Activated B cell treated with CpG ODN at 0.5 μM for 24 hours (primary cell): Measurements from ENCODE around the gene PAEP. TPM values are rescaled to one million over a fixed set of nuclear protein-coding genes. Genes with fewer than 3 reads are reported as not detected.

ENCODE experiments used
- ATAC-seq: fragments of 200-7000 bp; cut with Tn5 transposase; one replicate; pipeline ENCODE4 v1.10.0; 2021; ENCODE audit warnings: low read depth, mild to moderate bottlenecking, moderate library complexity
- CTCF ChIA-PET: fragments of 350-600 bp; sonication (Branson Sonifier 250); formaldehyde crosslinking; loops from one replicate; lab custom pipeline; 2021; ENCODE audit warnings: antibody characterized with exemption; lab: Charles Lee
- POLR2A ChIA-PET: fragments of 350-600 bp; sonication (Branson Sonifier 250); formaldehyde crosslinking; loops from one replicate; lab custom pipeline; 2021; ENCODE audit warnings: antibody characterized with exemption; lab: Charles Lee
- DNase-seq: peaks from one replicate; pipeline ENCODE4 v3.0.0; 2022
- H3K27ac Mint-ChIP-seq: one replicate; pipeline ENCODE4 v1.8.0; 2020; ENCODE audit warnings: mixed read lengths
- H3K27me3 Mint-ChIP-seq: one replicate; pipeline ENCODE4 v1.8.0; 2021; ENCODE audit warnings: mixed read lengths
- H3K36me3 Mint-ChIP-seq: one replicate; pipeline ENCODE4 v1.8.0; 2021; ENCODE audit warnings: low read depth, mixed read lengths
- H3K4me1 Mint-ChIP-seq: one replicate; pipeline ENCODE4 v1.8.0; 2021; ENCODE audit warnings: mixed read lengths
- H3K4me3 Mint-ChIP-seq: one replicate; pipeline ENCODE4 v1.8.0; 2020; ENCODE audit warnings: mild to moderate bottlenecking, mixed read lengths
- H3K9me3 Mint-ChIP-seq: one replicate; pipeline ENCODE4 v1.8.0; 2020; ENCODE audit warnings: mixed read lengths
- intact Hi-C: fragments of 100-400 bp; cut with micrococcal nuclease; formaldehyde crosslinking; loops from one replicate; pipeline ENCODE4 v1.15.1; 2024
- total RNA-seq: library from RNA; stranded (reverse); gene quantifications from 2 replicates; pipeline ENCODE4 v1.2.3, GENCODE V29; 2022
- TF ChIP-seq, protein P1 (sequence below): fragments of 200-600 bp; IDR thresholded peaks from one replicate; pipeline ENCODE4 v1.8.0; 2022; ENCODE audit warnings: antibody characterized with exemption, mild to moderate bottlenecking

The PAEP gene
- total RNA-seq, 1 donor from 2014 or later: not detected

DNA sequence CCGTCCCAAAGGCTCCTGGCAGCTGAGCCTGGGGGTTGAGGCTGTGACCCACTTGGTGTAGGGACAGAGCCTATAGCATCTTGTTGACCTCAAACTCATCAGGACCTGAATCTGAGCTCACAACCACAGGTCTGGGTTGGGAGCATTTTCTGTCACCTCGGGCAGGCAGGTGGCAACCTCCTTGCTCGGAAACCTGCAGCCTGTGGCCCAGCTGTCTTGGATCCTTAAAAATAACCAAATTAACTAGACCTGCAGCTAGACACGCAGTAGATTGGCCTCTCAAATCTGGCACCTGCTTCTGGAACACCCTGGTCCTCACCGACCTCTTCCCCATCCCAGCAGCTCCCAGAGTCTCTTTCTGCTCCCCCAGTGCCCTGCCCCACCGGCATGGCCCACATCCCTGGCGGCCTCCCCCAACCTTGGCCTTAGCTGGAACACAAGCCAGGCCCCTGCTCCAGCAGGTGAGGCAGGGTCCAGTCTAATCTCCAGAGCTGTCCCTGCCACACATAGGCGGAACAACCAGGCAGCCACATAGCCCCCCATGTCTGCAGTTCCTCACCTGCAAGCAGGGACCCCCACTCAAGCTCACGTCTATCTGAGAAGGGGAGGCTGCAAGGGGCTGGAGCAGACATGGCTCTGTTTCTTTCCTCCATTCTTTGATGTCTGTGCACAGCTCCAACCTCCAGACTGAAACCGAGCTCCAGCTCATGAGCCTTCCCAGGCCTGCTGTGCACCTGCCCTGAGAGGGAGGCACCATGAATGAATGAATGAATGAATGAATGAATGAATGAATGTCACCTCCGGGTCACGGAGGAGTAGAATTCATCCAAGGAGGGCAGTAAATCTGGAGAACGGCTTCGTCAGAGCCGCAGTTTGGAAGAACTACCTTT, 28.3 kb downstream of the PAEP start:
- ChIA-PET CTCF (no interaction called here), POLR2A (no interaction called here)
- TF ChIP-seq, protein P1, sequence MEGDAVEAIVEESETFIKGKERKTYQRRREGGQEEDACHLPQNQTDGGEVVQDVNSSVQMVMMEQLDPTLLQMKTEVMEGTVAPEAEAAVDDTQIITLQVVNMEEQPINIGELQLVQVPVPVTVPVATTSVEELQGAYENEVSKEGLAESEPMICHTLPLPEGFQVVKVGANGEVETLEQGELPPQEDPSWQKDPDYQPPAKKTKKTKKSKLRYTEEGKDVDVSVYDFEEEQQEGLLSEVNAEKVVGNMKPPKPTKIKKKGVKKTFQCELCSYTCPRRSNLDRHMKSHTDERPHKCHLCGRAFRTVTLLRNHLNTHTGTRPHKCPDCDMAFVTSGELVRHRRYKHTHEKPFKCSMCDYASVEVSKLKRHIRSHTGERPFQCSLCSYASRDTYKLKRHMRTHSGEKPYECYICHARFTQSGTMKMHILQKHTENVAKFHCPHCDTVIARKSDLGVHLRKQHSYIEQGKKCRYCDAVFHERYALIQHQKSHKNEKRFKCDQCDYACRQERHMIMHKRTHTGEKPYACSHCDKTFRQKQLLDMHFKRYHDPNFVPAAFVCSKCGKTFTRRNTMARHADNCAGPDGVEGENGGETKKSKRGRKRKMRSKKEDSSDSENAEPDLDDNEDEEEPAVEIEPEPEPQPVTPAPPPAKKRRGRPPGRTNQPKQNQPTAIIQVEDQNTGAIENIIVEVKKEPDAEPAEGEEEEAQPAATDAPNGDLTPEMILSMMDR: no peak
- H3K4me3 Mint-ChIP-seq: no peak overlapping the region
- intact Hi-C loops: no loop called here
- no peaks in the 10 kb centered on the region for H3K4me1 Mint-ChIP-seq
- ATAC-seq: no peak
- peaks cover 7% of the 10 kb centered on the region for H3K27me3 Mint-ChIP-seq
- no peak for DNase-seq
- H3K36me3 Mint-ChIP-seq: no peaks in the 10 kb centered on the region
- peaks cover under 1% of the 10 kb centered on the region for H3K9me3 Mint-ChIP-seq
- H3K27ac Mint-ChIP-seq: no peak overlapping the region

DNA sequence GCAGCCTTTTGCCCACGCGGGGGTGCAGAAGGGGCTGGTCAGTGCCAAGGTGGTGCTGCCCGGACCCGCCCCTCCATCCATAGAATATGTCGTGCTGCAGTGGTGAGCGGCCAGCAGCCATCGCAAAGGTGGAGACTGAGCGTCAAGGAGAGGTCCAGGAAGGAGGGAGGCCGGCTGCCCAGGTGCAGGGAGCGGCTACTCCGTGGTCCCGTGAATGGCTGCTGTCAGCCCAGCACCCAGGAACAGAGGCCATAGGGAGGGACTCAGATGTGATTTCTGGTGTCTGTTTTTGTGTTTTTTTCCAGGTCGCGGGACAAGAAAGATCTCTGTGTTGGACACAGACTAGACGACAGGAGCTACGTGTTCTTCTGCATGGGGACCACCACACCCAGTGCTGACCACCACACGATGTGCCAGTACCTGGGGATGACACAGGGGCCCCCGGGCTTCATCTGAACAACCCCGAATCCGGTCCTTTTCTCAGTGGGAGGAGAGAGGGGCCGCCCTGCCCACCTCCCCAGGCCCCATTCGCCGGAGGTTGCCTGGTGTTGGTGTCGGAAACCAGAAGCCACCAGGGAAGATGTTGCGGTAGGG, 29.0 kb downstream of the PAEP start:
- Mint-ChIP-seq H3K27ac (no peak overlapping the region), H3K9me3 (peaks cover 2% of the 10 kb centered on the region), H3K4me3 (no peak overlapping the region), H3K27me3 (peaks cover 9% of the 10 kb centered on the region), H3K4me1 (no peaks in the 10 kb centered on the region), H3K36me3 (no peaks in the 10 kb centered on the region)
- no peak for ATAC-seq
- TF ChIP-seq, protein P1: no peak
- DNase-seq: no peak
- intact Hi-C loops: no loop called here
- ChIA-PET POLR2A (no interaction called here), CTCF (no interaction called here)

DNA sequence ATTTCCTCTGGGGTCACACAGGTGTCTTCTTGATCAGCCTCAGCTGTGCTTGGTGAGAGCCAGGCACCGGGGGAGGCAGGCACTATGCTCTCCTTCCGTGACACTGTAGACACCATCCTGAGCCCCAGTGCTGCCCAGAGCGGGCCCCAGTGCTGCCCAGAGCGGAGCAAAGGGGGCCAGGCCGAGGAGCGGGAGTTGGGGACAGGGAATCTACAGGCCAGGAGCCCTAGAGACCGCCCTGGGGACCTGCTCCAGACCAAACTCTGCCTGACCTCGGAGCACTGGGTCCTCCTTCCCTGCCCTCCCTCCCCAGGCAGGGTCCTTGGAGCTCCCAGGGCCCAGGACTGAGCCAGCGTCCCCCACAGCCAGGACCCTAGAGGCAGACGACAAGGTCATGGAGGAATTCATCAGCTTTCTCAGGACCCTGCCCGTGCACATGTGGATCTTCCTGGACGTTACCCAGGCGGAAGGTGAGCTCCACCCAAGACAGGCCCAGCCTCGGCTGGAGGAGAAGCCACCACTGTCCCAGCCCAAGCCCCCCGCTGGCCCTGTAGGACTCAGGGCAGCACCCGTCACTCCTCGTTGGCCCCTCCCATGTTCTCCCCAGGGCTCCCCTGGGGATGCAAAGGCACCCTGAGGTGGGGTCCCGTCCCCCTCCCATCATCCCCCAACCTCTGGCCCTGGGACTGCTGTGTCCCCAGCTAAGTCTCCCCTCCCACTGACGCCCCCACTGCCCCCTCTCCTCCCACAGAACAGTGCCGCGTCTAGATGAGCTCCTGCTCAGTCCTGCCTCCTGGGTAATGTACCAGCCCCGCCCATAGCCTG, 30.2 kb downstream of the PAEP start:
- CTCF ChIA-PET: no interaction called here
- DNase-seq: no peak
- no peak overlapping the region for H3K4me3 Mint-ChIP-seq
- peaks cover 2% of the 10 kb centered on the region for H3K9me3 Mint-ChIP-seq
- H3K36me3 Mint-ChIP-seq: no peaks in the 10 kb centered on the region
- no peaks in the 10 kb centered on the region for H3K4me1 Mint-ChIP-seq
- TF ChIP-seq, protein P1: no peak
- no peak overlapping the region for H3K27ac Mint-ChIP-seq
- H3K27me3 Mint-ChIP-seq: peaks cover 17% of the 10 kb centered on the region
- intact Hi-C loops: no loop called here
- no peak for ATAC-seq
- POLR2A ChIA-PET: no interaction called here

DNA sequence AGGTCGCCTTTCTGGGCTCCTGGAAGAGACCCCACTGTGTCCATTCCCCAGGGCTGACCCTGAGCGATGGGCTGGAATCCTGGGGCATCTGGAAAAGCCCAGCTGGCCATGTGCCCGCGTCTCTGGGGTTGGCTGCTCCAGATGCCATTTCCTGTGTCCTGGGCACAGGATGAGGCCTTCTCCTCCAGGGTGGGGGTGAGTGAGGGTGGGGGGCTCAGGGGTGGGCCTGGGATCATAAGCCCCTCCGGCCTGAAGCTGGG, 30.7 kb downstream of the PAEP start:
- ChIA-PET CTCF (no interaction called here), POLR2A (no interaction called here)
- Mint-ChIP-seq H3K27ac (no peak overlapping the region), H3K4me1 (no peaks in the 10 kb centered on the region), H3K9me3 (peaks cover 2% of the 10 kb centered on the region), H3K36me3 (no peaks in the 10 kb centered on the region), H3K27me3 (peaks cover 17% of the 10 kb centered on the region), H3K4me3 (no peak overlapping the region)
- ATAC-seq (no peak), DNase-seq (no peak)
- intact Hi-C loops: no loop called here
- TF ChIP-seq, protein P1: no peak

DNA sequence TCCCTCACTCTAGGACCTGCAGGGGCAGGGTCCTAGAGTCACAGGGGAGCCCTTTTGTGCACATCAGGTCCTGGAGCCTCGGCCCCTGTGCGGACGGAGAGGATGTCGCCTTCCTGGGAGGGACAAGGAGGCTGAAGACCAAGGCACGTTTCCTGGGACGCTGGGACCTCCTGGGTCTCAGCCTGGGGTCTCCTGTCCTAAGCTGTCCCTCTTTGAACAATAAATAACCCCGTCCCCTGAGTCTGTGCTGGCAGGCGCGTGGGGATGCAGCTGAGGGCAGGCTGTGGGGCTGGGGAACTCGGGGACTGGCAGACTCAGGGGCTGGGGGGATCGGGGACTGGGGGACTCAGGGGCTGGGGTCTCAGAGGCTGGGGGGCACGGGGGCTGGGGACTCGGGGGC, 31.1 kb downstream of the PAEP start:
- H3K36me3 Mint-ChIP-seq: no peaks in the 10 kb centered on the region
- peaks cover 17% of the 10 kb centered on the region for H3K27me3 Mint-ChIP-seq
- DNase-seq (no peak), ATAC-seq (no peak)
- no peaks in the 10 kb centered on the region for H3K4me1 Mint-ChIP-seq
- TF ChIP-seq, protein P1: no peak
- intact Hi-C loops: no loop called here
- ChIA-PET POLR2A (no interaction called here), CTCF (no interaction called here)
- no peak overlapping the region for H3K4me3 Mint-ChIP-seq
- peaks cover 2% of the 10 kb centered on the region for H3K9me3 Mint-ChIP-seq
- H3K27ac Mint-ChIP-seq: no peak overlapping the region
